Sigmoid colon (tissue), 4 donors: ENCODE results near the gene DSG4.

ENCODE experiments used
- EP300 ChIP-seq, 4 donors: sonication (generic); formaldehyde crosslinking; IDR thresholded peaks; one replicate each; pipeline ENCODE4 v1.6.1; 2017; ENCODE audit warnings: antibody characterized with exemption in 4 of 4
- POLR2AphosphoS5 ChIP-seq, 4 donors: sonication (generic); formaldehyde crosslinking; IDR thresholded peaks; one replicate each; pipeline ENCODE4 v1.6.1; 2017; ENCODE audit warnings: antibody characterized with exemption in 4 of 4
- TF ChIP-seq, protein P1 (sequence below), 4 experiments: fragments of 450-650 bp in 3 of 4; fragments of 200-600 bp in 1 of 4; IDR thresholded peaks; one replicate each; pipeline ENCODE4 v1.5.1; 2016 to 2019; ENCODE audit warnings: antibody characterized with exemption in 4 of 4, mild to moderate bottlenecking in 3 of 4, moderate library complexity in 2 of 4

DNA sequence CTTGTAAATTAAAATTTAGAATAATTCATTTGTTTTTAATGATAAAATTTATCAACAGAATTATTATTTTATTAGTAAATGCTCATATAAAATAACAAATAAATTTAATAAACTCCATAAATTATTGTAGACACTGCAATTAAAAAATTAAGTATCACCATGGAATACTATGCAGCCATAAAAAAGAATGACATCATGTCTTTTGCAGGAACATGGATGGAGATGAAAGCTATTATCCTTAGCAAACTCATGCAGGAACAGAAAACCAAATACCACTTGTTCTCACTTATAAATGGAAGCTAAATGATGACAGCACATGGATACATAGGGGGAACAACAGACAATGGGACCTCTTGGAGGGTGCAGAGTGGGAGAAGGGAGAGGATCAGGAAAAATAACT, 41.3 kb downstream of the DSG4 start:
- TF ChIP-seq, protein P1, sequence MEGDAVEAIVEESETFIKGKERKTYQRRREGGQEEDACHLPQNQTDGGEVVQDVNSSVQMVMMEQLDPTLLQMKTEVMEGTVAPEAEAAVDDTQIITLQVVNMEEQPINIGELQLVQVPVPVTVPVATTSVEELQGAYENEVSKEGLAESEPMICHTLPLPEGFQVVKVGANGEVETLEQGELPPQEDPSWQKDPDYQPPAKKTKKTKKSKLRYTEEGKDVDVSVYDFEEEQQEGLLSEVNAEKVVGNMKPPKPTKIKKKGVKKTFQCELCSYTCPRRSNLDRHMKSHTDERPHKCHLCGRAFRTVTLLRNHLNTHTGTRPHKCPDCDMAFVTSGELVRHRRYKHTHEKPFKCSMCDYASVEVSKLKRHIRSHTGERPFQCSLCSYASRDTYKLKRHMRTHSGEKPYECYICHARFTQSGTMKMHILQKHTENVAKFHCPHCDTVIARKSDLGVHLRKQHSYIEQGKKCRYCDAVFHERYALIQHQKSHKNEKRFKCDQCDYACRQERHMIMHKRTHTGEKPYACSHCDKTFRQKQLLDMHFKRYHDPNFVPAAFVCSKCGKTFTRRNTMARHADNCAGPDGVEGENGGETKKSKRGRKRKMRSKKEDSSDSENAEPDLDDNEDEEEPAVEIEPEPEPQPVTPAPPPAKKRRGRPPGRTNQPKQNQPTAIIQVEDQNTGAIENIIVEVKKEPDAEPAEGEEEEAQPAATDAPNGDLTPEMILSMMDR (IDR thresholded peaks at IDR 0.05) = no peak
- TF ChIP-seq EP300 (IDR thresholded peaks at IDR 0.05) (no peak), POLR2AphosphoS5 (IDR thresholded peaks at IDR 0.05) (no peak)
